GM10248 (cell line): ENCODE results near the gene JAG2.

Experiments
- CTCF ChIA-PET: fragments of 300-600 bp; sonication (Branson Sonifier 250); formaldehyde crosslinking; extraction: SDS; loops from one replicate; lab custom pipeline; 2021; ENCODE audit warnings: antibody characterized with exemption; lab: Yijun Ruan, JAX
- POLR2A ChIA-PET: fragments of 350-650 bp; sonication (Branson Sonifier 250); formaldehyde crosslinking; extraction: SDS; loops from one replicate; lab custom pipeline; 2020; ENCODE audit warnings: antibody characterized with exemption; lab: Yijun Ruan, JAX
- DNase-seq: peaks from one replicate; pipeline ENCODE4 v3.0.0; 2012; ENCODE audit errors: extremely low spot score
- CTCF ChIP-seq: IDR thresholded peaks from 2 replicates; pipeline ENCODE4 v1.5.1; 2012; ENCODE audit warnings: mild to moderate bottlenecking, low read depth; ENCODE audit errors: extremely low read depth, missing control alignments, control extremely low read depth

The JAG2 gene

GRCh38 chr14:105185001-105185400, 16.4 kb upstream of the JAG2 start:
- TF ChIP-seq CTCF, result no peak
- ChIA-PET CTCF (interaction anchor here (1.1 kb wide), 1 partner anchor 9 kb away, joined by 3 read pairs; no protein-coding TSS in a partner anchor), POLR2A (no interaction called here)
- DNase-seq, result no peak

GRCh38 chr14:105184461-105184860, 15.9 kb upstream of the JAG2 start:
- no peak for TF ChIP-seq CTCF
- POLR2A ChIA-PET, result no interaction called here
- CTCF ChIA-PET, result interaction anchor here (1.1 kb wide), 1 partner anchor 10 kb away, joined by 3 read pairs; no protein-coding TSS in a partner anchor
- DNase-seq, result no peak

- POLR2A ChIA-PET, result no interaction called here
- TF ChIP-seq CTCF, result no peak
- CTCF ChIA-PET, result interaction anchor here (1.4 to 2.0 kb wide), 4 partner anchors 20 to 188 kb away, joined by 3 to 8 read pairs (median 4); no protein-coding TSS in a partner anchor
- DNase-seq, result no peak
Observed at GRCh38 chr14:105182296-105183020, 13.9 kb upstream of the JAG2 start.

- ChIA-PET POLR2A (no interaction called here), CTCF (interaction anchor here (1.4 to 2.0 kb wide), 4 partner anchors 21 to 189 kb away, joined by 3 to 8 read pairs (median 4); no protein-coding TSS in a partner anchor)
- no peak for DNase-seq
- TF ChIP-seq CTCF, result no peak
Observed at GRCh38 chr14:105181549-105182295, 13.1 kb upstream of the JAG2 start.

- DNase-seq, result peak; percentile 94
- TF ChIP-seq CTCF, result no peak
- CTCF ChIA-PET, result interaction anchor here (1.1 to 2.0 kb wide), 3 partner anchors 11 to 94 kb away, joined by 4 to 8 read pairs (median 4); no protein-coding TSS in a partner anchor
- POLR2A ChIA-PET, result no interaction called here
Observed at GRCh38 chr14:105180592-105181548, 12.3 kb upstream of the JAG2 start, which contains the start of gene NUDT14. Gene NUDT14 (minus strand): TSS chr14:105181312. CDS start chr14:105181209, 103 bp downstream.
